GM21515 (cell line): ENCODE measurements around the gene WDR70.
"Not testable (repeated sequence)": the region's sequence is repeated elsewhere in the genome, so short reads cannot be mapped to it uniquely, and the experiment has no call there.

Source experiments
- ATAC-seq: cut with Tn5 transposase; IDR thresholded peaks from one replicate; pipeline ENCODE4 v1.9.1; 2021; ENCODE audit not compliant: unreplicated experiment

The WDR70 gene

GRCh38 chr5:37511646-37512045 is 132.5 kb downstream of the WDR70 start:
- no peak for ATAC-seq

DNA sequence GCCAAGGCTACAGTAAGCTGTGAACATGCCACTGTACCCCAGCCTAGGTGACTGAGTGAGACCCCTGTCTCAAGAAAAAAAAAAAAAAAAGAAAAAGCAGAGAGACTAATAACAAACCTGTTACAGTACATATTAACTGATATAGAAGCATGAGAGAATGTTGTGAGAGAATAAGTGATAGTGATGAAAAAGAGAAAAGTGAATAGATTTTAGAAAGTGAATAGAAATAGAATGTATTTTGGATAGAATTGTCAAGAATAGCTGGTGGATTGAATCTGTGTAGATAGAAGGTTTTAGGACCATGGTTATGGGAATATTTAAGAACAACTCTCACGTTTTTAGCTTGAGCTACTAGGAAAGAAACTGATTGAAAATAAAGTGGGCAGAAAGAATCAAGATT is 135.8 kb downstream of the WDR70 start:
- no peak for ATAC-seq

GRCh38 chr5:37517686-37518085 is 138.6 kb downstream of the WDR70 start:
- ATAC-seq = no peak

- not testable (repeated sequence) for ATAC-seq
Observed at GRCh38 chr5:37518356-37518755, 139.2 kb downstream of the WDR70 start.

GRCh38 chr5:37519304-37519703 is 140.2 kb downstream of the WDR70 start:
- ATAC-seq = no peak

GRCh38 chr5:37519807-37520206 is 140.7 kb downstream of the WDR70 start:
- ATAC-seq = no peak

DNA sequence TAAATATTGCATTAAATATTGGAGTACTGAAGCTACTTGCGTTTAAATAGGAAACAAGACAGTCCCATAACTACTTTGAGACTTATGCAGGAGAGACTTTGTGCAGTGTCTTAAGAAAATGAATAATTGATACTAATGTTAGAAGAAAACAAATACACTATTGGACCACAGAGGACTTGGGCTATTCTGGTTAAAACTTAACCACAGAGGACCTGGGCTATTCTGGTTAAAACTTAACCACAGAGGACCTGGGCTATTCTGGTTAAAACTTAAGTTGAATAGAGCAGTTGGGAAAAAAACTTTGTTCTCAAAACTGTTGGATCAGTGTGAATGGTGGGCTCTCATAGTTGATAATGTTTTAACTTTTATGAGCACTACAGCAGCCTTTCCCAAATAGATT is 141.7 kb downstream of the WDR70 start:
- ATAC-seq = no peak

- ATAC-seq = no peak
Observed at GRCh38 chr5:37532976-37533740, 154.0 kb downstream of the WDR70 start.

DNA sequence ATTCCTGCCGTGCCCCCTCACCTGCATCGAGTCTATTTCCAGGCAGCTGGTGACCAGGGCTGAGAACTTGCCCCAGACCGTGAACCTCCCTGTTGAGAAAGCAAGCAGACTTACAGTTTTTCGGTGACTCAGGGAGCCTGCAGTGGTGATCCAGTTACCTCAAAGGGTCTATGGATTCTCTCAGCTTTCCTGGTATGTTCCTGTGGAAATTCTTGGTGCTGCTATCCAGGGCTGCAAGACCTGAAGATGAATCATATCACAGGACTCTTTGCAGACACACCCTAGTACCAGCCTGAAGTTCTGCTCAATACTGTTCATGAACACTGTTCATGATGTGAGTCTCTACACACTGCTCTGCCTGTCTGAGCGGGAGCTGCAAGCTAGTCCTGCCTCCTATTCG is 154.7 kb downstream of the WDR70 start:
- ATAC-seq = no peak

GRCh38 chr5:37539459-37539858 is 160.3 kb downstream of the WDR70 start:
- ATAC-seq = no peak

- no peak for ATAC-seq
Observed at GRCh38 chr5:37543216-37543615, 164.1 kb downstream of the WDR70 start.

DNA sequence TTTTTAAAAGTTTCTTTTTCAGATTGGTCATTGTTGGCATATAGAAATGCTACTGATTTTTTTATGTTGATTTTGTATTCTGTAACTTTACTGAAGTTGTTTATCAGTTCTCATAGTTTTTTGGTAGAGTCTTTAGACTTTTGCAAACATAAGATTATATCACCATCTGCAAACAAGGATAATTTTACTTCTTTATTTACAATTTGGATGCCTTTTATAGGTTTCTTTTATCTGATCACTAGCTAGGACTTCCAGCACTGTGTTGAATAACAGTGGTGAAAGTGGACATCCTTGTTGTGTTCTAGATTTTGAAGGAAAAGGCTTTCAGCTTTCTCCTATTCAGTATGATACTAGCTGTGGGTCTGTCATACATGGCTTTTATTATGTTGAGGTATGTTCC is 170.3 kb downstream of the WDR70 start:
- ATAC-seq = no peak

GRCh38 chr5:37552161-37552560 is 173.0 kb downstream of the WDR70 start:
- no peak for ATAC-seq

DNA sequence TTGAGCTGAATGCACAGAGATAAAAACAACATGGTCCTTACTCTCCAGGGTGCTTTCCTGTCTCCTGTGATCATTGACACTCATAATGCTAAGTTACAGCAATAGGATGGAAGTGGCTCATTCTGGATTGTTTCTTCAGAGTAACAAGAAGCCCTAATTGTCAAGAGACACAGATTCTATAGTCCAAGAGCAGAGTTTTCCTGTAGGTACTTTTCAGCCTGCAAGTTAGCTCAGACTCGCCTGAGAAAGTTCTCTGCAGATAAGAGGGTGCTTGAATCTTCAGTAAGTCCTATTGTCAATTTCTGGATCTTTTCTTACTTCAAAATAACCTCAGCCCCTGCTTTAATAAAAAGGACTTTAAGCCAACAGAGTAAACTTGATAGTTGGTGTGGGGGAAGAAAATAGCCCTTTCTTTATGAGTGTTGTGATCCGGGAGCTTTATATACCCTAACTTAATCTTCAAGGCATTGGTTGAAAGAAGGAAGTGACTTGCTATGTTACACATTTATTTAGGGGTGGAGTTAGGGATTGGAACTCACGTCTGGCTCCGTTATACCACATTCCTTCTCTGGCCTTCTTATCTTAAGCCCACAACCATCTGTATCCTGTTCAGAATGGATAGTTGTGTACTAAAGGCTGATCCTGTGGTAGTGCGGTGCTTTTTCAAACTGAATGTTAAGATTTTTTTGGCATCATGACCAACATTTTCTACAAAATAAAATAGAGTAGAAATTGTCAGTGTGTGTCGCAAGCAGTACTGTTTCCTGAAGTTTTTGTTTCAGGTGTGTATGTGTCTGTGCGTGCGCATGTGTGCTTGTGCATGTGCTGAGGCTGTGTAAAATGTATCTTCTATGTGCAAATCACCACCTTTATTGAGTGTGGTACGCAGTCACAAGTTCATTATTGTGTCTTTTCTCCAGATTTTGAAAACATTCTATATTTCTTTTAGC is 173.9 kb downstream of the WDR70 start:
- no peak for ATAC-seq

GRCh38 chr5:37553720-37554404 is 174.7 kb downstream of the WDR70 start:
- ATAC-seq = no peak

GRCh38 chr5:37554405-37554739 is 175.3 kb downstream of the WDR70 start:
- ATAC-seq = no peak

DNA sequence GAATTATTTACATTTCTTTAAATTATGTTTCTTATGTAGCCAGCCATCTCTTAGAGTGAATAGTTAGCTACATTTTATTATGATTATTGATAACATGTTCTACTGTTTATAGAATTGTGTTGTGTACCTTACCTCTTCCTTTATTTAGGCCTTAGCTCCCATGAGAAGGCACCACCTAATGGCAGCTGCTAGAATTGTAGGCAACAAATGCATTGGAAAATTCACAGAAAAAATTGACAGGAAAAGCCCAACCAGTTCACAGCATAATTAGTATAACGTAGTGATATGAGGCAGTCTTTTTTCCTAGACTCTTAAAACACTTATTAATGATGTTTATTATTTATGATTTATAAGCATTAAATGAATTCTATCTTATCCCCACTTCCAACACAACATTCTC is 175.8 kb downstream of the WDR70 start:
- ATAC-seq = no peak

GRCh38 chr5:37557734-37558293 is 178.7 kb downstream of the WDR70 start:
- ATAC-seq = no peak

DNA sequence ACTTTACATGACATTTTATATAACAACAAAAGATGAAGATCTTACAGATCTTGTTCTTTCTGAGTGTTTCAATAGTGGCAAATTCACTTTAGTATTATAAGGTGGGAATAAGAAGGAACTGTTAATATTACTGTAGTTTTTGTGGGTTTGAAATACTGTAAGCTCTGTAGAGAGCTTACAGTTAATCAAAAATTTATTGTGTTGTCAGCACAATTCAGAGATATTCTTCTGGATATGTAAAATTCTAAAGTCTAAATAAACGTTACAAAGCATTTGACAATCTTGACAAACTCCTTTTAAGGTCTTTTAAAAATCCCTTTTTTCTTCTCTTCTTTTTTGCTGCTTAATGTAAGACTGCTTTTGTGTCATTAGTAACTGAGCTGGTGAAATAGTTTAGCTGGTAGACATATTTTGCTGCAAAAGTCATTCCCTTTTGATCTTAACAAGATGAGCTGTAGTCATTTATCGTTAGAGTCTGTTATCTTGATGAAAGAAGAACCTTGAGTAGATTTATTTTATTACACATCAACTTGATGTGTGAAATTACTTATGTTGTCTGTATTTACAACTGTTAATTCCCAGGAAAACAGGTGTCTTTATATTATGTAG is 186.0 kb downstream of the WDR70 start:
- ATAC-seq = no peak

- ATAC-seq = no peak
Observed at GRCh38 chr5:37567566-37567965, 188.4 kb downstream of the WDR70 start.
